GM12891 (cell line): Measurements from ENCODE around the gene MDFI.

ENCODE experiments used
- DNase-seq: peaks from one replicate; pipeline ENCODE4 v3.0.0; 2011; ENCODE audit warnings: low spot score; ENCODE audit not compliant: insufficient read length
- FAIRE-seq: peaks from 2 replicates; lab custom pipeline; 2011; peaks lifted over from hg19 to GRCh38; lab: Jason Lieb, UNC
- PAX5 ChIP-seq: IDR thresholded peaks from 2 replicates; pipeline ENCODE4 v1.6.1; 2011; ENCODE audit warnings: low read length, moderate library complexity, mild to moderate bottlenecking; ENCODE audit not compliant: insufficient read depth, severe bottlenecking
- POLR2A ChIP-seq: IDR thresholded peaks from 2 replicates; pipeline ENCODE4 v1.6.1; 2011; ENCODE audit warnings: low read depth, low read length, control low read depth
- POLR2AphosphoS5 ChIP-seq: IDR thresholded peaks from 2 replicates; pipeline ENCODE4 v1.6.1; 2011; ENCODE audit warnings: low read depth, low read length, control low read depth
- POU2F2 ChIP-seq: IDR thresholded peaks from 2 replicates; pipeline ENCODE4 v1.6.1; 2011; ENCODE audit warnings: low read depth, mild to moderate bottlenecking, control low read depth, low read length, moderate library complexity
- SPI1 ChIP-seq: IDR thresholded peaks from 2 replicates; pipeline ENCODE4 v1.6.1; 2011; ENCODE audit warnings: low read depth, low read length, control low read depth
- TAF1 ChIP-seq: IDR thresholded peaks from 2 replicates; pipeline ENCODE4 v1.6.1; 2011; ENCODE audit warnings: low read depth, low read length, control low read depth

MDFI gene

GRCh38 chr6:41648921-41649320 lies 10.7 kb downstream of the MDFI start:
- no peak for FAIRE-seq
- TF ChIP-seq SPI1, result no peak
- no peak for TF ChIP-seq TAF1
- TF ChIP-seq POU2F2, result no peak
- TF ChIP-seq POLR2AphosphoS5, result no peak
- no peak for TF ChIP-seq PAX5
- TF ChIP-seq POLR2A, result no peak
- no peak for DNase-seq

GRCh38 chr6:41649596-41649995 lies 11.3 kb downstream of the MDFI start:
- TF ChIP-seq POLR2AphosphoS5 (no peak), SPI1 (no peak), POLR2A (no peak), POU2F2 (no peak), PAX5 (no peak), TAF1 (no peak)
- DNase-seq, result no peak
- no peak for FAIRE-seq

- no peak for DNase-seq
- TF ChIP-seq POLR2AphosphoS5 (no peak), TAF1 (no peak), POLR2A (no peak), PAX5 (no peak), POU2F2 (no peak)
- FAIRE-seq, result no peak
Observed at GRCh38 chr6:41650120-41650519, 11.9 kb downstream of the MDFI start.

GRCh38 chr6:41651246-41651961 lies 13.1 kb downstream of the MDFI start:
- FAIRE-seq, result no peak
- DNase-seq, result no peak
- TF ChIP-seq SPI1 (no peak), PAX5 (no peak), POLR2AphosphoS5 (no peak), TAF1 (no peak), POU2F2 (no peak), POLR2A (no peak)

GRCh38 chr6:41651962-41652657 lies 13.8 kb downstream of the MDFI start:
- no peak for TF ChIP-seq POLR2AphosphoS5
- no peak for TF ChIP-seq POU2F2
- no peak for TF ChIP-seq PAX5
- TF ChIP-seq POLR2A, result no peak
- TF ChIP-seq SPI1, result no peak
- TF ChIP-seq TAF1, result no peak
- FAIRE-seq (no peak), DNase-seq (no peak)

- DNase-seq (no peak), FAIRE-seq (no peak)
- TF ChIP-seq POLR2A (no peak), POU2F2 (no peak), SPI1 (no peak), PAX5 (no peak), TAF1 (no peak), POLR2AphosphoS5 (no peak)
Observed at GRCh38 chr6:41652866-41653652, 14.8 kb downstream of the MDFI start.

- TF ChIP-seq POU2F2 (no peak), POLR2A (no peak), TAF1 (no peak), SPI1 (no peak), PAX5 (no peak), POLR2AphosphoS5 (no peak)
- FAIRE-seq (no peak), DNase-seq (no peak)
Observed at GRCh38 chr6:41653691-41654090, 15.4 kb downstream of the MDFI start.

GRCh38 chr6:41654151-41654697 lies 16.0 kb downstream of the MDFI start:
- no peak for TF ChIP-seq SPI1
- no peak for TF ChIP-seq POU2F2
- TF ChIP-seq TAF1, result no peak
- no peak for TF ChIP-seq POLR2AphosphoS5
- TF ChIP-seq POLR2A, result no peak
- no peak for TF ChIP-seq PAX5
- FAIRE-seq, result no peak
- DNase-seq, result no peak
